ENCODE results near the gene DMPK. TPM values are rescaled to one million over a fixed set of nuclear protein-coding genes. Genes with fewer than 3 reads are reported as not detected.

The DMPK gene
- total and polyA plus RNA-seq, 8 donors: 27.0 to 293 (median 39.5) TPM

- H3K4me3 ChIP-seq: no peak overlapping the region
- ATAC-seq: no peak
- no peak for TF ChIP-seq CTCF (IDR thresholded peaks at IDR 0.05)
- intact Hi-C loops (cut with DNase I): loop anchor here in 1 of 3 donors (10.0 kb wide), 1 partner anchor 50 kb away; no protein-coding TSS in a partner anchor
- H3K4me1 ChIP-seq: peaks cover 14 to 17% (median 15%) of the 10 kb centered on the region in 3 donors
- H3K36me3 ChIP-seq: no peaks in the 10 kb centered on the region
- no peaks in the 10 kb centered on the region for H3K9me3 ChIP-seq
- H3K27ac ChIP-seq: no peak overlapping the region
- no peaks in the 10 kb centered on the region for H3K27me3 ChIP-seq
- 64 to 67% methylated on average over 6 of the region's 6 CpGs for WGBS, 2 donors
- DNase-seq: peak in 2 of 6 donors; percentile 43 to 71
- no peak for FAIRE-seq
Measured at GRCh38 chr19:45764475-45764874, 17.8 kb downstream of the DMPK start.

DNA sequence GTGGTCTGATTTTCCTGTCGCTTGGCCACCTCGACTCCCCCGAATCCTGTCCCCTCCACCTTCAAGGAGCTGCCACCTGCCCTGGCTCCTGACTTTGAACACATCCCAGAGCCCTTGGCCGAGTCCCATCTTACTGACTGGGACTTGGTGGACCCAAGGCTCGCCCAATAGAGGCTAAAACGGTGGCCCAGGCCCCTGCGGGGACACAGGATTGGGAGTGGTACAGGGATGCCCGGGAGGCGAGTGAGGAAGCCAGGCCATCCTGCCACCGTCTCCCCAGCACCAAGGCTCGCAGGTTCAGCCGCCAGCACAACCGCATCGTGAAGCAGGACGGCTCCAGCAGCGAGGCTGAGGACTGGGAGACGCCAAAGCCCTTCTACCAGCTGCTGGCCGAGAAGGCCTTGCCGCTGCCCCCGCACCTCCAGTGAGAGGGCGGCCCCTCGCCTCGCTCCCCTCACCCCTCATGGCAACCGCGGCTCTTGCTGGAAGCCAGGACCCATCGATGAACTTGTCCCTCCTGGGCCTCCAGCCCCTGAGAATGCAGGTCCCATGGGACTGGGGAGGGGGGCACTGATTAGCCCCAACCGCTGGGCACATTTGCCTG lies 18.5 kb downstream of the DMPK start:
- TF ChIP-seq CTCF (IDR thresholded peaks at IDR 0.05): no peak
- H3K9me3 ChIP-seq: no peaks in the 10 kb centered on the region
- intact Hi-C loops (cut with DNase I): loop anchor here in 1 of 3 donors (10.0 kb wide), 1 partner anchor 49 kb away; no protein-coding TSS in a partner anchor
- 66 to 67% methylated on average over 27 of the region's 27 CpGs for WGBS, 2 donors
- H3K36me3 ChIP-seq: no peaks in the 10 kb centered on the region
- no peak overlapping the region for H3K4me3 ChIP-seq
- no peak overlapping the region for H3K27ac ChIP-seq
- ATAC-seq: no peak
- H3K4me1 ChIP-seq: peaks cover 14 to 17% (median 15%) of the 10 kb centered on the region in 3 donors
- FAIRE-seq: no peak
- H3K27me3 ChIP-seq: no peaks in the 10 kb centered on the region
- peak in 2 of 6 donors; percentile 51 to 76 for DNase-seq

DNA sequence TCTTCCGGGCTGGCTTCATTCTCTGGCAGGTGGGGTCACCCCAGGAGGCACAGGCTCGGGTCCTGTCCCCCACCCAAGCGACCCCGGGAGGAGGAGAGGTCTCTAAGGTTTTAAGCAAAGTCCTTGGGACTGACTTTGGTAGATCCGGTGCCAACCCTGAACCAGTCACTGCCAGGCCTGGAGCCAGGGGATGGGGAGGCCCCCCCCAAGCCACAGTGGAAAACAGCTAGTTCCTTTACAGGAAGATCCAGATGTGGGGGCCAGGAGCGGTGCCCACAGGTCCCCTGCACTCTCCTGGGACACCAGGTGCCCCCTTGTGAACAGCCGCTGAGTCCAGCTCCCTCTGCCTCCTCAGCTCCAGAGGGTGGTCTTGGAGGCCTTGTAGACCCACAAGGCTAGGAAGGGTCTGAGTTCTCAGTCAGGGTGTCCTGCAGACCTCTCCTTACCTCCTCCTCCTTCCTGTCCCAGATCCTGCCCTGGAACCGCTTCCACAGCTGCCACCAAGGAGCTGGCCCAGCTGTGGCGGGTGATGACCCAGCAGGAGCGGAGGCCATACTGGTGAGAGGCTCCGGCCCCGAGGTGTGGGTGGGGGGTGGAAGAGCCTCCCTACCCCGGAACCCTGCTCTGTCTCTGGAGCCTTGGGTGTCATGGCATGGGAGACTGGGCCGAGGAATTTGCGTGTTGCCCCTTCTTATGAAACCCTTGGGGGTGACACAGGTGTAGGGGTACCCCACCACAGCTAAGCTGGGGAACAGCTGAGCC lies 19.2 kb downstream of the DMPK start:
- Histone ChIP-seq H3K36me3 (no peaks in the 10 kb centered on the region), H3K27ac (no peak overlapping the region), H3K27me3 (no peaks in the 10 kb centered on the region), H3K4me3 (no peak overlapping the region), H3K4me1 (peaks cover 14 to 17% (median 15%) of the 10 kb centered on the region in 3 donors), H3K9me3 (no peaks in the 10 kb centered on the region)
- intact Hi-C loops (cut with DNase I): loop anchor here in 1 of 3 donors (10.0 kb wide), 1 partner anchor 48 kb away; no protein-coding TSS in a partner anchor
- peak in 3 of 6 donors; percentile 27 to 77 (median 55) for DNase-seq
- WGBS, 2 donors: 86 to 93% methylated on average over 15 of the region's 15 CpGs
- no peak for ATAC-seq
- FAIRE-seq: no peak
- TF ChIP-seq CTCF (IDR thresholded peaks at IDR 0.05): no peak

DNA sequence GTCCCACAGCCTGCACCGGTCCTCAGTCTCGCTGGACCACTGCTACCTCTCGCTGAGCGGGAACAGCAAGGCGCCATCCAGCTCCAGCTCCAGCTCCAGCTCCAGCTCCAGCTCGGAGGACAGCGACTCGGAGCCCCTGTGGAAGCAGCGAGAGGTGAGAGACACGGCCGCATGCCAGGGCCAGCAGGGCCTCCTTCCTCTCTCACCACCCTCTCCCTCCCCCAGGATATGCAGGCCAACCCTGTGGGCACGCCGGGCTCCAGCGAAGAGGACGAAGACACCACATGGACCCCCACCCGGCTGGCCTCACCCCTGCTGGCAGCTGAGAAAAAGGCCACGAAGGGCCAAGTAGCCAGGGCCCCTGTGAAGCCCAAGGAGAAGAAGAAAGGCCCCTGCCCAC lies 20.6 kb downstream of the DMPK start:
- Histone ChIP-seq H3K27me3 (no peaks in the 10 kb centered on the region), H3K9me3 (no peaks in the 10 kb centered on the region), H3K4me3 (no peak overlapping the region), H3K4me1 (peaks cover 14 to 17% (median 15%) of the 10 kb centered on the region in 3 donors), H3K27ac (no peak overlapping the region), H3K36me3 (no peaks in the 10 kb centered on the region)
- no peak for TF ChIP-seq CTCF (IDR thresholded peaks at IDR 0.05)
- no peak for FAIRE-seq
- DNase-seq: peak in 2 of 6 donors; percentile 35 to 73
- WGBS, 2 donors: 86 to 91% methylated on average over 17 of the region's 17 CpGs
- intact Hi-C loops (cut with DNase I): loop anchor here in 1 of 3 donors (10.0 kb wide), 1 partner anchor 47 kb away; no protein-coding TSS in a partner anchor
- no peak for ATAC-seq

Data from pancreas (tissue), 10 donors.